Activated CD4-positive, alpha-beta T cell treated with anti-CD3 and anti-CD28 coated beads, Interleukin-2, amount 50 U/mL, for 1 hour (primary cell): Measurements from ENCODE around the gene TADA3.
A peak's percentile ranks its signal among the peaks of the same experiment; 100 is the strongest.

Source experiments
- DNase-seq: peaks from one replicate; pipeline ENCODE4 v3.0.0-alpha.2; 2020

TADA3 gene

DNA sequence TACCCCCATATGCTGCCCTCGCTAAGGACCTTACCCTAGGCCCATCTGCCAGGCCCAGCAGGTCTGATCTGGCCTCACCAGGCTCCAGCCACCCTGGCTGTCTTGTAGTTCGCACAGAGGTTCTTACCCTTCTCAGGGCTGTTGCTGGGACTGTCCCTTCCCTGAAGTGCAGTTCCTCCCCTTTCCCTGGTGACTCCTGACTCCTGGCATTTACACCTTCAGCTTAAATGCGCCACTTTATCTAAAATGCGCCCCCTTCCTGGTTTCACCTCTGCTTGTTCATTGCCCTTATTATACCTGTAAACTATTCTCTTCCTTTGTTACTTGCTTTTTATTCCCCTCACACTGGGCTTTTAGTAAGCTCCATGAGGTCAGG is 17.0 kb upstream of the TADA3 start:
- DNase-seq = no peak

DNA sequence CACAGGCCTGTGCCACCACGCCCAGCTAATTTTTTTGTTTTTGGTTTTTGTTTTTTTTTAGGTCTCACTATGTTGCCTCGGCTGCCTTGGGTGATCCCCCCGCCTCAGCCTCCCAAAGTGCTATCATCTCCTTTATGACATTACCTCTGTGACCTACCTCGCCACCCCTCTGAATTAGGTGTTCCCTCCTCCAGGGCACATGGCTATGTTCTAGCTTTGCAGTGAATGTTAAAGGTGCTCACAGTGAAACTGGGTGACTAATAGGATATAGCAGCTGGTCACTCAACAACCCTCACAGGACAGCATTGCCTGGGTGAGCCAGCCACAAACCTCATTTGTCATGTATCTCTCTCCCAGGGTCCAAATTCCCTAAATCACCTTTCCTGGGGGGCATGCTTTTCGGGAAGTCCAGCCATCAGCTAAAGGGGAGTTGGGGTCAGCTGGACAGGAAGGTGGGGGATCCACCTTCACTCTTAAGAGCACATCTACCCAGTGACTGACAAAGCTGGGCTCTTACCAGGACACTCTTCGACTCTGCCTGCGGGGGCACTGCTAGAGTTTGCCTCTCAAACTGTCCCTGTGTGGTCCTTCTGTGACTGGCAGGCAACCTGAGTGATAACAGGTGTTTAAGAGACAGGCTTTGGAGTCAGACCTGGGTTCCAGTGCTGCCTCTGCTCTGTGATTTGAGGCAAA is 16.2 kb upstream of the TADA3 start:
- peak; percentile 53 for DNase-seq

DNA sequence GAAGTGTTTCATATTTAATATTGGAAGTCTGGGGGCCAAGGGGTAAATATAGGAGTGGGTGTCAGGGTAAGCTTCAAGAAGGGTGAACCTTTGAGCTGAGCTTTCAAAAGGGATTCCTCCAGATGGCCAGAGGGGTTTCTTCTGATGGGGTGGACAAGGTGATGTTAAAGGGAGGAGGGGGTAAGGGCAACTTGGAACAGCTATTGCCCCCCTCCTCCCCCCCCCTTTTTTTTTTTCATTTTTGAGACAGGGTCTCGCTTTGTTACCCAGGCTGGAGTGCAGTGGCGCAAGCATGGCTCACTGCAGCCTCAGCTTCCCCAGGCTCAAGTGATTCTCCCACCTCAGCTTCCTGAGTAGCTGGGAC is 15.7 kb upstream of the TADA3 start:
- no peak for DNase-seq

DNA sequence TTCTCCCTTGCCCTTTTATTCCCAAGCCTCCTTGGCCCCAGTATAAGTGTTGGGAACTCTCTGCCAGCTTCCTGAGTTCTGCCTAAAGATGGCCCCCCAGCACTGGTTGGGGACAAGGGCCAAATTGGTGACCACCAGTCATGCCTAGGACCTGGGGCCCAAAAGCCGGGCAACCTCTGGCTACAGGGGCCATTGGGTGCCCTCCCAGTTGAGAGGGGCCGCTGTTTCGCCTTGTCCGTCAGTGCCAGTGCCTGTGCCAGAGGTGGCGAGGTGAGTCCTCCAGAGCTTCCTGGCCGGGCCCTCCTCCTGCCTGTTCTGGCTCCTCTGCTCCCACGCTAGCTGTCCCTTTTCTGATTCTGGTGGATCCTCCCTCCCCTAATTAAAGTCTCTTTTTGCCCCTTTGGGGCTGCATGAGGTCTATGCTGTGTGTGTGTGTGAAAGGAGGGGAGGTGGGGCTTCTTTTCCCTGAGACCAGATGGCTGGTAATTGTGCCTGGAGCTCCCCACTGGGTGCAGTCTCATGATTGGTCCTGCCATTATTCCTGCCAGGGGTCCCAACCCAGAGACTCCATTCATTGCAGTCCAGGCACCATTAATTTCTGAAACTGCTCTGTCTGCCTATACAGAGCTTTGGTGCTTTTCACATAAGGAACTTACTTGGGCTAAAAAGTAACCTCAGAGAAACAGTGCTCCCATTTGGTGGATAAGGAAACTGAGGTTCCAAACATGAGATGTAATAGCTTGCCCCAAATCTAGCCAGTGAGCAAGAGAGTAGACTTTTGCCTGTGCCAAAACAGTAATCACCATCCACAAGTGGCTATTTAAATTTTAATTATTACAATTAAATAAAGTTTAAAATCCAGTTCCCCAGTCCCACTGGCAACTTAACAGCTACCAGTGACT is 14.7 kb upstream of the TADA3 start:
- no peak for DNase-seq

DNA sequence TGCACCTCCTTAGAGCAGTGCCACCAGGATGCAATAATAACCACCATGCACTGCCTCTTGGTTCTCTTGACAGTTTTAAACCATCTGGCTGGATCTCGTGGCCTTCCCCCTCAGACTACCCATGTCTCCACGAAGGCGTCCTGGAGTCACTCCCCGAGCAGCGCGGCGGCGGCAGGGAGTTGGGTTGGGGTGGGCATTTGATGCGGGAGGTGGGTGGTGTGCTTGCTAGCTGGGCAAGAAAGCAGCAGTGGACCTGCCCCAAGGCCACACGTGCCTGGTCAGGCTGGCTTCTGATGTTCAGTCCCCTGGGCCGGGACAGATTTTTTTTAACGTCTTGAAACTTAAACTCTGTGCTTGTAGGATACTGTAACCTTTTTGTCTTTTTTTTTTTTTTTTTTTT is 13.9 kb upstream of the TADA3 start:
- DNase-seq = no peak

DNA sequence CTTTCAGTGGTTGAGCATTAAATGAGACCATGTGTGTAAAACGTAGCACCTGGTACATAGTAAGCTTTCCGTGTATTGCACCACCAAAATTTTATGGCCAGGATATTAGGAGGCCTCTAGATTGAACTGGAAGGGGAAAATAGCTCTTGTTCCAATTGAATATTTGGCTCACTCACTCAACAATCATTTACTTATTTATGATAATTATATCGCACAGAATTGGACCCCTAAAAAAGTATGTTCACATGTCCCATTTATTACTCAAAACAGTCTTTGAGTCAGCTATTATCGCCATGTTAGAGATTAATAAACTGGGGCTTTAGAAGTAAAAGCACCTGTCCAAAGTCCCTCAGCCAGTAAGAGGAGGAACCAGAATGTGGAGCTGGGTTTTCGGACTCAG is 12.7 kb upstream of the TADA3 start:
- no peak for DNase-seq

DNA sequence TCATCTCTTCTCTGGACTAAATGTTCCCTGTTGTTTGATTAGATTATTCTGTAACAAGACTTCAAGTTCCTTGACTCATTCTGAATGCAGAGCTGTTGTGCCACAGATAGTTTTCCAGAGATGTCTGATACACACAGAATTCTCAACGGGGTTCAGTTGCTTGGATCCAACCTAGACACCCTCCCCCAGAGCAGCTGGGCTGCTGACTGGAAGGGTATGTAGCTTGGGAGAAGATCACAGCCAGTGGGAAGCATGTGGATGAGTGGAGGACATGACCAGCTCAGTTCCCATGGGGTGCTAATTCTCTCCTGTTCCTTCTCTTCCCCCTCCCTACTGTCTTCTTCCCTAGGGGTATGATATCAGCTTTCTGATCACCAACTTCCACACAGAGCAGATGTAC is 11.2 kb upstream of the TADA3 start:
- DNase-seq = no peak

DNA sequence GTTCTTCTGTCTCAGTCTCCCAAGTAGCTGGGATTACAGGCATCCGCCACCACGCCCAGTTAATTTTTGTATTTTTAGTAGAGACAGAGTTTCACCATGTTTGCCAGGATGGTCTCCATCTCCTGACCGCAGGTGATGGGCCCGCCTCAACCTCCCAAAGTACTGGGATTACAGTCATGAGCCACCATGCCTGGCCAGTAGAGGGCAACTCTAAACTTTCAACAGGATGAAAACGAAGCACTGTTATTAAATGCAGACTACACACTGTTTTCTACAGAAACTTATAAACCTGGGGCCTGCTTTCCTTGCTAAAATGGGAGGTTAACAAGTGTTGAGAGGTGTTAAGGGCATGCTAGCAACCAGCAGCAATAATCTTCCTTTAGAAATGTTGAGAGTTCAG is 8.3 kb upstream of the TADA3 start:
- DNase-seq = no peak

DNA sequence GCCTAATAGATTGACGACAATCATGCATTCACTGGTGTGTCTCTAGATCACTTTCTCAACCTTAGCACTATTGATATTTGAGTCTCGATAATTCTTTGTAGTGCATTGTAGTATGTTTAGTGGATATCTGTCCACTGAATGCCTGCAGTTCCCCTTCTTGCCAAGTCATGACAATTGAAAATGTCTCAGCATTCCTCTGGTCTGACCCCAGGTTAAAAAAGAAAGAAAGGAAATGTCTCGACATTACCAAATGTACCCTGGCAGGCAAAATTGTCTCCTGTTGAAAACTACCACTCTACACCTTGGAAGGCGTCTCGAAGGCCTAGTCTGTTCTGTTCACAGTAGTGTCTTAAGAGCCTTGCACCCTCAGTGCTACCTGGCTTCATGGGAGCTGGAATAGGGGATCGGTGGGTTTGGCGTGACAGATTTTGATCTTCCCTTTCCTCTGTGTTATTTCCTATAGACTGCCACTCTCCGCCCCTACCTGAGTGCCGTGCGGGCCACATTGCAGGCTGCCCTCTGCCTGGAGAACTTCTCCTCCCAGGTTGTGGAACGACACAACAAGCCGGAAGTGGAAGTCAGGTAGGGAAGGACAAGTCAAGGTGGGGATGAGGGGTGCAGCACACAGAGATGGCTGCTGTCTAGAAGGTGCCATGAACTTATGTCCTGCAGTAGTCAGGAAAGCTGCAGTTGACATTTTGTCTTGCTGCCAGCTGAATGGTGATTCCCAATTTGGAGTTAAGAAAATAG is 5.1 kb upstream of the TADA3 start:
- DNase-seq = no peak

DNA sequence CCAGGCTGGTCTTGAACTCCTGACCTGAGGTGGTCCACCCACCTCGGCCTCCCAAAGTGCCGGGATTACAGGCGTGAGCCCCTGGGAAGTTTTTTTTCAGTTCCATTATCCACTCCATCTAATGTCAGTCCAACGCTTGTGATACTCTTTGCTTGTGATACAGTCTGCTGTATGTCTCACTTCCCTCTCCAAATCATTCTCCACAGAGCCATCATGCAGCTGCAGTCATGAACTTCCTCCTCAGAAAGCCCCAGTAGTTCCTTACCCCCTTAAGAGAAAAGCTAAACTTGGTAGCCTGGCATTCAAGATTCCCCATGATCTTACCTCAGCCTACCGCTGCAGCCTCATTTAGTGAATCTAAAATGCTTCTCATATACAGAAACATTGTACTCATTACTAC is 2.9 kb upstream of the TADA3 start:
- DNase-seq = no peak

DNA sequence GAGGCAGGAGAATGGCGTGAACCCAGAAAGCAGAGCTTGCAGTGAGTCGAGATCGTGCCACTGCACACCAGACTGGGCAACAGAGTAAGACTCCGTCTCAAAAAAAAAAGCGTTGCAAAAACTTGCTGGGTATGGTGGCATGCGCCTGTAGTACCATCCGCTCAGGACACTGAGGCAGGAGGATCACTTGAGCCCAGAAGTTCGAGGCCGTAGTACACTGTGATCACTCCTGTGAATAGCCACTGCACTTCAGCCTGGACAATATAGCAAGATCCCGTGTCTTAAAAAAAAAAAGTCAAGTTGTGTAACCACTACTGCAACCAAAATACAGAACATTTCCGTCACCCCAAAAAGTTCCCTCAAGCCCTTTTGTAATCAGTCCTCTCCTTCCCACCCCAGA is 2.1 kb upstream of the TADA3 start:
- DNase-seq = no peak

DNA sequence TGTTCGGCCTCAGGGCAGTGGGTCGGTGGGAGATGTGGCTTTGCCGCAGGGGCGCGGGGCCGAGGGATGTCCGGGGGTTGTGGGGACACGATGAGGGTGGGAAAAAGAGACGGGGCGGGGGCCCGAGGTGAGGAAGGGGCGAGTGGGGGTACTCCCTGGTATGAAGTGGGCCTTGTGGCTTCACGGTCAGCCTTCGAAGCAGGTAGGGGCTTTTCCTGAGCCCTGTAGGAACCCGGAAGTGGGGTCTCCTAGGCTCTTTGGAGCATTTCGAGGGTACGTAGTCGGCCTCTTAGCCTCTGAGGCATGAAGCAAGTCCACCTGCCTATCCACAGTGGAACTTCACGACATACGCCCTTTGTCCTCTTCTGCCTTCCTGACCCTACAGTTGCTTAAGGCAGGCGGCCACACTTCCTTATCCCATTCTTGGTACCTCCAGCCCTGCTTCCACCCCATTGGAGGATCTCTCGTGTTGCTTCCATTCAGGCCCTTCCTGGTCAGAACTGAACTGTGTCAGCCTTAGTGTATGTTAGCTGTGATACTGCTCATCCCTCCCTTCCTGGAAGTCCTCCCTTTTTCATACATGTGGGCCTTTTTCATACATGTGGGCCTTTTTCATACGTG is 998 bp upstream of the TADA3 start:
- no peak for DNase-seq

DNA sequence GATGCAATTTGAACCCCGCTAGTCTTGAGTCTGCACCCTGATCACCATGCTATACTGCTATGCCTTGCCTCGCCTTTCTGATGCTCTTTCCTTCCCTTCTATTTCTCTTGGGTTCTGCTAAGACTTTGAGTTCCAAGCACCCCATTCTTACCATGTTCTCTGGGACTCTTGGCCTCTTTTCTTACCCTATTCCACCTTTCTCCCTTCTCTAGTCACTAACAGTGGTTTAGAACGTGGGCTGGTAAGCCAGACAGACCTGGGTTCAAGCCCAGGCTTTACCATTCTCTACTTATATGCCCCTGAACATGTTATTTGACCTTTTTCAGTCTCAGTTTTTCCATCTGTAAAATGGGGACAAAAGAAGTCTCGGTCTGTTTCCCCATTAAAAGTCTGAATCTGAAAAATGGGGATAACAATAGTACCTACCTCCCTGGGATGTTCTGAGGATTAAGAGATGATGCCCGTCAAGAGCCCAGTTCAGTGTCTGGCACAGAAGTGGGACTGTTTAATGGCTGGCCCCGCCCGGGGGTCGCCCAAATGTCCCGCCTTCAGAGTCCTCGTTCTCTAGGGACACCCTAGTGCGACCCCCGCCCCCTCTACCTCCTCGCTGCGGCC is 376 bp downstream of the TADA3 start:
- DNase-seq = no peak

DNA sequence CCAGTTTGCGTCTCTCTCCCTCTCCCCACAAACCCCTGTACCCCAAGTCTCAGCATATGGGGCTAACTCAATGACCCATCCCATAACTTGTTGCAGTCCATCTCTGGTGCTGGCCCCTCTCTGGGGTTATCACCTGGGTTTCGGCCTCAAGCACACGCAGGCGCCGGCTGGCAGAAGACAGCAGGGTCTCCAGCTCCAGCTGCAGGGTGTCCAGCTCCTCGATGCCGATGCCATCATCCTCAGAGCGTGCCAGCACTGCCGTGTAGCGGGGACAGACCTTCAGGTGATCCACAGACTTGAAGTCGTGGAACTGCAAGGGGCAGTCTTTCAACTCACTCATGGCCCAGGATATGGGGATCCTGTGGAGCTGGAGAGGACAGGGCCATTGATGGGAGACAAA is 1.1 kb downstream of the TADA3 start:
- DNase-seq = no peak

DNA sequence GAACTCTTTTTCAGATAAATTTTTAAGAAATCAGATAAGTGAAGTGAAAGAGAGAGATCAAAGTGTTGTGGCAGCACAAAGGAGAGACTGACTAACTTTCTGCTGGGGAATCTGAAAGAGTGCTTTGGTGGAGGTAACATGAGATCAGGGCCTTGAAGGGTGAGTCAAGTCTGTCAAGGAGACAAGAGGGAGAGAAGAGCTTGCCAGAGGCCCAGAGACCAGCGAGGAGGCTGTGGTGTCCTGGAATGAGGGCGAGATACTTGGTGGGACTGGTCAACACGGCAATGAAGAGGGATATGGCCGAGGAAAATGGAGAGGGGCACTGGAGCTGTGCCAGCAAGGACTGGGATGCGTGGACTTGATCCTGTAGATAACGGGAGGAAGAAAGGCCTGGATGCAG is 4.6 kb downstream of the TADA3 start:
- DNase-seq = no peak

DNA sequence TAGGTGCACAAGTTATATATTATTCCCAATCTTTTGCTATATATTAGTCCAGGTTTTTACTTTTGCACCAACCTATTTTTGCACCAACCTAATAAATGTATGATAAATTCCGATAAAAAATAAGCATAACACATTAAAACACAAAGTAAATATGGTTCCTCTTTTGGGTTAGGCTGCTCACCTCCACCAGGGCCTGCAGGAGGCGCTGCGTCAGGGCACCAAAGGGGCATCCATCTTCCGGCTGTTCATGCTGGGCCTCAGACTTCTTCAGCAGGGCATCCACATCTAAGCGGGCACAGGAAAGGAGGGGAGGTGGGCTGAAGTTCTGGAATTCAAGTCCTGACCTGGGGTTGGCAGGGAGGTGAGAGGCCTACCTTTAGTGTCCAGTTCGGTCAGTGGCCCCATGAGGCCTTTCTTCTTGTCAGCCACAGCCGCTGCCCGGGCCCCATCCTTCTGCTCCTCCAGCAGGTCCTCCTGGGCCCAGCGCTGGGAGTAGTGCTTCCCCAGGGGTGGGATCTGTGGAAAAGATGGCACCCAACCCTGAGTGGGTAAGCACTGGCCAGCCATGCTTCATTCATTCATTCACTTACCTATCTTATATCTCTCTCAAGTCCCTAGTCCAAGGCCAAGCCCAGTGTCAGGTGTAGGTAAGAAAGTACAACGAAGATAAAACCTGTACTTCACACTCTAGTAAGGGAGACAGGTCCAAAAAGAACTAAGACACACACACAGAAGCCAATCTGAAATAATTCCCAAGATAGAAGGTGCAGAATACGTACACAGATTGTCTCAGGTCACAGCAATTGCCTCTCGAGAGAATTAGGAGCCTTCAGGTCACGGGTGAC is 5.2 kb downstream of the TADA3 start:
- DNase-seq = no peak

DNA sequence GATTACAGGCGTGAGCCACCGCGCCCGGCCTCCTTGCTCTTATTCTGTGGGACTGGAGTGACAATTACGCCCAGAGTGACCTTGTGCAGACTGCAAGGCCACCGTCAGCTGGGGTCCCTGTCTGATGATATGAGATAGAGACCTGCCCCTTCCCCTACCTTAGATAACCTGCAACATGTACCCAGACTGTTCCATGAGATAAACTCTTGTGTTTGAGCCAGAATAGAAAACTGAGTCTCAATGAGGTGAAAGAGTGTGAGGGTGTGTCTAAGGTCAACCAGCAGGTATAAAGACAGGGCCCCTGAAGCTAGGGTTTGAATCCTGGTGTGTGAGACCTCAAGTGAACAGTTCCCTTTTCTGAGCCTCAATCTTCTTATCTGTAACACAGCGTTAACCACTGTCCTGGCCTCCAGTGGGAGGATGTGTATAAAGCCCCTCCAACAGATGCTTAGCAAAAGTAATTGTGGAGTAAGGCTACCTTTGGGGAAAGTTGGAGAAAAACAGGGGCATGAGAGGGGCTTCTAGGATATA is 6.0 kb downstream of the TADA3 start:
- DNase-seq = no peak

DNA sequence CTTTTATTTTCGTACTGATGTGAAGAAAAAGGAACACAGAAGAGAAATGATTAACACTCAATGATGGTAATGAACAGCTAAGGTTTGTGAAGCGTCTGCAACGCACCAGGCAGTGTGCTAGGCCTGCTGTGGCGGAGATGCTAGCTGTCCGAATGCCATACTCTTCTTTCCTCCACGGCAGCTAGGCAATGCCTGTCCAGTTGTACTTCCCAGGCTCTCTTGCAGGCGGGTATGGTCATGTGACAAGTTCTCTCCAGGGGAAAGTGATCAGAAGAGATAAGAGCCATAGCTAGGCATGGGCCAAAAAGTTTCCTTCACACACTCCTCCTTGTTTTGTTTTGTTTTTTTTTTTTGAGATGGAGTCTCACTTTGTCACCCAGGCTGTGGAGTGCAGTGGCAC is 6.7 kb downstream of the TADA3 start:
- no peak for DNase-seq

DNA sequence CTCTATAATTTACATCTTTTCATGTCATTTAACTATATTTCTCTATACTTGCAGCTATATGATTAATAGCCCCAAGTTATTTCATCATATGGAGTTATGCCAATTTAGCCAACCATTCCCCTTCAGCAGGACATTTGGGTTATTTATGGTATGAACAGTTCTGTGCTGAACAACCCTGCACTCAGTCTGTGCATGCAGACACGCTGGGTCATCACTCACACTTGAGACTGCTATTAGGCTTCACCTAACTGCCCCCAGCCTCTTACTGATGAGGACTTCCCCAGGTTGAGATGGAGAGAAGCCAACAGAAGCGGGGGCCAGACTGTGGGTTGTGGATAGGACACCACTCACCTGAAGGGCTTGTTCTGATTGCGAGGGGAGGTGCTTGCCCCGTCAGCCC is 7.3 kb downstream of the TADA3 start:
- no peak for DNase-seq

DNA sequence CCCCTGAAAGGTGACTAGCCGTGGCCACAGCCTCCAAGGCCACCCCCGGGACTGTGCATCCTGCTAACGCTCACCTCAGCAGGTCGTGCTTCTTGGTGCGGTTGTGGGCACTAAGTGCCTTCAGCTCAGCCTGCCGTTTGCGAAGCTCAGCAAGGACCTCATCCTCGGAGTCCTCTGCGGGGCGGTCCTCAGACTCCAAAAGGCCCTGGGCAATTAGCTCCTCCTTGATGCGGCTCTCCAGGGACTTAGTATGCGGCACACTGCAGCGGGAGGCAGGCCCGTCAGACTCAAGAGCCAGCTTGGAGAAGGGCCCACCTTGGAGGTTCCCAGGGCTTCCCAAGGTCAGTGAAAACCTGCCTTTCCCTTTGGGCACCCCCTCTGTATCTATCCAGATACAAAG is 8.3 kb downstream of the TADA3 start:
- no peak for DNase-seq

DNA sequence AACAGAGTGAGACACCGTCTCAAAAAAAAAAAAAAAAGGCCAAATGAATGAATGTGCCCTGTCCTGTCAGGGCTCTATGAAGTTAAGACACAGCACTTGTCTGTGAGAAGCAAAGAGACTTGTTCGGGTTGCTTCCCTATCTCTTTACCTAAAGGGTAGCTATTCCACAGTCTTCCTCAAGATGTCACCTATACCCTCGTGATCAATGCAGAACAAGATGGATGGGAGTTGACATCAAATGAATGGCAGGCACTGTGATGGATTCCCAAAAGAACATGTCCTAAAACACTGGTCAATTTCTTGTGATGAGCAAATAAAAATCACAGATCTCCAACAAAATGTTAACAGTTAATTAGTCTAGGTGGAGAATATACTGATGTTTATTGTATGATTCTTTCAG is 9.5 kb downstream of the TADA3 start:
- no peak for DNase-seq
